WI38 (cell line): ENCODE data around the gene DDX24.

ENCODE experiments used
- H3K4me3 ChIP-seq: 2 replicates; pipeline ENCODE4 v1.5.1; 2011; ENCODE audit warnings: low read depth, mild to moderate bottlenecking, control low read depth, low read length
- TF ChIP-seq, protein P1 (sequence below): IDR thresholded peaks from 2 replicates; pipeline ENCODE4 v1.5.1; 2012; ENCODE audit warnings: low read depth, mild to moderate bottlenecking, control low read depth, low read length

DDX24 gene, protein sequence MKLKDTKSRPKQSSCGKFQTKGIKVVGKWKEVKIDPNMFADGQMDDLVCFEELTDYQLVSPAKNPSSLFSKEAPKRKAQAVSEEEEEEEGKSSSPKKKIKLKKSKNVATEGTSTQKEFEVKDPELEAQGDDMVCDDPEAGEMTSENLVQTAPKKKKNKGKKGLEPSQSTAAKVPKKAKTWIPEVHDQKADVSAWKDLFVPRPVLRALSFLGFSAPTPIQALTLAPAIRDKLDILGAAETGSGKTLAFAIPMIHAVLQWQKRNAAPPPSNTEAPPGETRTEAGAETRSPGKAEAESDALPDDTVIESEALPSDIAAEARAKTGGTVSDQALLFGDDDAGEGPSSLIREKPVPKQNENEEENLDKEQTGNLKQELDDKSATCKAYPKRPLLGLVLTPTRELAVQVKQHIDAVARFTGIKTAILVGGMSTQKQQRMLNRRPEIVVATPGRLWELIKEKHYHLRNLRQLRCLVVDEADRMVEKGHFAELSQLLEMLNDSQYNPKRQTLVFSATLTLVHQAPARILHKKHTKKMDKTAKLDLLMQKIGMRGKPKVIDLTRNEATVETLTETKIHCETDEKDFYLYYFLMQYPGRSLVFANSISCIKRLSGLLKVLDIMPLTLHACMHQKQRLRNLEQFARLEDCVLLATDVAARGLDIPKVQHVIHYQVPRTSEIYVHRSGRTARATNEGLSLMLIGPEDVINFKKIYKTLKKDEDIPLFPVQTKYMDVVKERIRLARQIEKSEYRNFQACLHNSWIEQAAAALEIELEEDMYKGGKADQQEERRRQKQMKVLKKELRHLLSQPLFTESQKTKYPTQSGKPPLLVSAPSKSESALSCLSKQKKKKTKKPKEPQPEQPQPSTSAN

DNA sequence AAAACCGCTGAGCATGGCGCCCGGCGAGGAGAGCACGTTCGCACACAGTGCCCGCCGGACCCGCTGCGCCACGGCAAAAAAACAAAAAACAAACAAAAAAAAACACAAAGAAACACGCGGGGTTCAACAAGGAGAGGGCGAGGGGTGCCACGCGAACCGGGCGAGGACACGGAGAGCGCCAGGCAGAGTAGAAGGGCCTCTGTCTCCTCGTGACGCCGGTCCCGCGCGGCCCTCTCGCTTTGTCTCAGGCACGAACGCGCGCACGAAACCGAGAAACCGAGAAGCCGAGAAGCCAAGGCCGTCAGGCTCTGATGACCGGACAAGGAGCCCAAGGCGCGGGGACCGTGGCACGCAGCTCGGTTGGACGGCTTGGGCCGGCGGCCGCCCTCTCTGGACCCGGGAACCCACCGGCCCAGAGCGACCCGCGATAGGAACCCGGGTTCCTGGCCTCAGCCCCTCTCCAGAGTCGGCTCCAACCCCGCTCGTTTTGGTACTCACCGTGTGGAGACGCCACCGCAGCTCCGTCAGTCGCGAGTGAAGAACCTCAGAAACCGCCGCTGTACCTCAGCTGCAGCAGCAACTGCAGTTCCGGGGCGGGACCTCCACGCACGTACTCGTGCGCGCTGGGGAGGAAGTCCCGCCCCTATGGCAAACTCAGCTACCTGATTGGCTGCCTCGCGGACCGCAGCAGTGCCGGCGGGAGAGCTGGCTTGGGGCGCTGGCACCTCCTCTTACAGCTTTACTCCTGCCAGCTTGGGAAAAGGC, at the start of gene DDX24, which contains the start of gene IFI27L1:
Gene DDX24, minus strand, starts transcription at position 582 of the 765 bp plus-strand sequence. CDS start 1,460 bp downstream, outside the sequence.
Gene IFI27L1, plus strand, starts transcription at position 690 of the 765 bp plus-strand sequence. CDS start 15,628 bp downstream, outside the sequence.
- H3K4me3 ChIP-seq: peak within 1 kb of the TSS; percentile 90
- TF ChIP-seq, protein P1, sequence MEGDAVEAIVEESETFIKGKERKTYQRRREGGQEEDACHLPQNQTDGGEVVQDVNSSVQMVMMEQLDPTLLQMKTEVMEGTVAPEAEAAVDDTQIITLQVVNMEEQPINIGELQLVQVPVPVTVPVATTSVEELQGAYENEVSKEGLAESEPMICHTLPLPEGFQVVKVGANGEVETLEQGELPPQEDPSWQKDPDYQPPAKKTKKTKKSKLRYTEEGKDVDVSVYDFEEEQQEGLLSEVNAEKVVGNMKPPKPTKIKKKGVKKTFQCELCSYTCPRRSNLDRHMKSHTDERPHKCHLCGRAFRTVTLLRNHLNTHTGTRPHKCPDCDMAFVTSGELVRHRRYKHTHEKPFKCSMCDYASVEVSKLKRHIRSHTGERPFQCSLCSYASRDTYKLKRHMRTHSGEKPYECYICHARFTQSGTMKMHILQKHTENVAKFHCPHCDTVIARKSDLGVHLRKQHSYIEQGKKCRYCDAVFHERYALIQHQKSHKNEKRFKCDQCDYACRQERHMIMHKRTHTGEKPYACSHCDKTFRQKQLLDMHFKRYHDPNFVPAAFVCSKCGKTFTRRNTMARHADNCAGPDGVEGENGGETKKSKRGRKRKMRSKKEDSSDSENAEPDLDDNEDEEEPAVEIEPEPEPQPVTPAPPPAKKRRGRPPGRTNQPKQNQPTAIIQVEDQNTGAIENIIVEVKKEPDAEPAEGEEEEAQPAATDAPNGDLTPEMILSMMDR: no peak

- TF ChIP-seq, protein P1: no peak
- peak overlapping the region; percentile 68 for H3K4me3 ChIP-seq
Measured at GRCh38 chr14:94129758-94130414, 48.9 kb upstream of the DDX24 start.

- TF ChIP-seq, protein P1: no peak
- H3K4me3 ChIP-seq: peak within 1 kb of the TSS; percentile 68
Measured at GRCh38 chr14:94129111-94129757, 48.2 kb upstream of the DDX24 start, which contains the start of gene IFI27L2. IFI27L2 (minus strand) TSS chr14:94129604; CDS start chr14:94129564, 40 bp downstream.

DNA sequence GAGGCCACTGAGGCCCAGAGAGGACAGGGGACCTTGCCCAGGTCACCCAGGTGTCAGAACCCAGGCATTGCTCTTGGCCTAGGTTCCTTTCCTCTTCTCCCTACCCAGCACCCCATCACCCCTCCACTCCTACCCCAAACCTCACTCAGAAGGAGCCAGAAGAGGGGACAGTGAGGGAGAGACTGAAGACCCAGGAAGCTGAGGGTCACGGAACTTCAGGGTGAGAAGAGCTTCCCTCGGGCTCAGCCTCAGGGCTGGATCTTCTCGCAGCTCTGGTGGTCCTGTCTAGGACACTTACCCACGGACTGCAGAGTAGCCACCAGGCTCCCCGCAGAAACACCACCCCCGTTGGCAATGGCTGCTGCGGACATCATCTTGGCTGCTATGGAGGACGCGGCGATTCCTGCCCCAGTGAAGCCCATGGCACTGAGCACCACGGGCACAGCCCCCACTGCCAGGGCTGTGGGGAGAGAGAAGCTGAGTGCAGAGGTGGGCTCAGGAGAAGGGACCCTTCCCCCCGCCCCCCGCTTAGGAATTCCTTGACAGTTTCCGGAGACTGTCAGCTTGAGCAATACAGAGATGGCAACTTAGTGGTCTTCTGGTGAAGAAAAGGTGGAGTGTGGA, 47.3 kb upstream of the DDX24 start:
- H3K4me3 ChIP-seq: peak overlapping the region; percentile 68
- TF ChIP-seq, protein P1: no peak

- no peak overlapping the region for H3K4me3 ChIP-seq
- TF ChIP-seq, protein P1: no peak
Measured at GRCh38 chr14:94127330-94127729, 46.3 kb upstream of the DDX24 start.

DNA sequence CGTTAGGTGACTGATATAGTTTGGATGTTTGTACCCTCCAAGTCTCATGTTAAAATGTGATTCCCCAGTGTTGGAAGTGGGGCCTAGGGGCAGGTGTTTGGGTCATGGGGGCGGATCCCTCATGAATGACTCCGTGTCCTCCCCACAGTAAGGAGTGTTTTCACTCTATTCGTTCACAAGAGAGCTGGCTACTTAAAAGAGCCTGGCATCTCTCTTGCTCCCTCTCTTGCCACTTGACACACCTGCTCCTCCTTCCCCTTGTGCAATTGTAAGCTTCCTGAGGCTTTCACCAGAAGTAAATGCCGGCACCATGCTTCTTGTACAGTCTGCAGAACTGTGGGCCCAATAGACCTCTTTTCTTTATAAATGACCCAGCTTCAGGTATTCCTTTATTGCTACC, 45.8 kb upstream of the DDX24 start:
- TF ChIP-seq, protein P1: no peak
- H3K4me3 ChIP-seq: no peak overlapping the region
